Esophagus muscularis mucosa (tissue), 3 donors: ENCODE data around the gene CPEB2.

Source experiments
- POLR2AphosphoS5 ChIP-seq, 2 donors: sonication (generic); formaldehyde crosslinking; IDR thresholded peaks; one replicate each; pipeline ENCODE4 v1.6.1; 2017; ENCODE audit warnings: antibody characterized with exemption in 2 of 2
- TF ChIP-seq, protein P1 (sequence below), 3 experiments: fragments of 200-600 bp in 2 of 3; fragments of 450-650 bp in 1 of 3; sonication (generic) in 2 of 3; IDR thresholded peaks; one replicate each; pipeline ENCODE4 v1.5.1; 2017 to 2019; ENCODE audit warnings: antibody characterized with exemption in 3 of 3, mild to moderate bottlenecking in 2 of 3, moderate library complexity in 1 of 3

- TF ChIP-seq, protein P1, sequence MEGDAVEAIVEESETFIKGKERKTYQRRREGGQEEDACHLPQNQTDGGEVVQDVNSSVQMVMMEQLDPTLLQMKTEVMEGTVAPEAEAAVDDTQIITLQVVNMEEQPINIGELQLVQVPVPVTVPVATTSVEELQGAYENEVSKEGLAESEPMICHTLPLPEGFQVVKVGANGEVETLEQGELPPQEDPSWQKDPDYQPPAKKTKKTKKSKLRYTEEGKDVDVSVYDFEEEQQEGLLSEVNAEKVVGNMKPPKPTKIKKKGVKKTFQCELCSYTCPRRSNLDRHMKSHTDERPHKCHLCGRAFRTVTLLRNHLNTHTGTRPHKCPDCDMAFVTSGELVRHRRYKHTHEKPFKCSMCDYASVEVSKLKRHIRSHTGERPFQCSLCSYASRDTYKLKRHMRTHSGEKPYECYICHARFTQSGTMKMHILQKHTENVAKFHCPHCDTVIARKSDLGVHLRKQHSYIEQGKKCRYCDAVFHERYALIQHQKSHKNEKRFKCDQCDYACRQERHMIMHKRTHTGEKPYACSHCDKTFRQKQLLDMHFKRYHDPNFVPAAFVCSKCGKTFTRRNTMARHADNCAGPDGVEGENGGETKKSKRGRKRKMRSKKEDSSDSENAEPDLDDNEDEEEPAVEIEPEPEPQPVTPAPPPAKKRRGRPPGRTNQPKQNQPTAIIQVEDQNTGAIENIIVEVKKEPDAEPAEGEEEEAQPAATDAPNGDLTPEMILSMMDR (IDR thresholded peaks at IDR 0.05) = no peak
- no peak for TF ChIP-seq POLR2AphosphoS5 (IDR thresholded peaks at IDR 0.05)
These were observed 17.8 kb upstream of the CPEB2 start for GRCh38 chr4:14984448-14984847.
